Astrocyte of the spinal cord (primary cell): Measurements from ENCODE around the gene CLIP2.
A peak's percentile ranks its signal among the peaks of the same experiment; 100 is the strongest.
"Not testable (repeated sequence)": the region's sequence is repeated elsewhere in the genome, so short reads cannot be mapped to it uniquely, and the experiment has no call there.

Experiments
- DNase-seq: peaks from one replicate; pipeline ENCODE4 v3.0.0; 2011; ENCODE audit warnings: low read depth, low spot score
- H3K4me3 ChIP-seq: 2 replicates; pipeline ENCODE4 v1.5.1; 2011; ENCODE audit warnings: low read depth, mild to moderate bottlenecking, low read length, moderate library complexity
- in situ Hi-C: cut with HindIII; loops from 2 replicates; pipeline ENCODE4 v1.10.0; 2017; ENCODE audit warnings: low sequenced_read_pairs
- TF ChIP-seq, protein P1 (sequence below): IDR thresholded peaks from 2 replicates; pipeline ENCODE4 v1.5.1; 2012; ENCODE audit warnings: low read depth, mild to moderate bottlenecking, low read length, inconsistent platforms

Gene CLIP2

DNA sequence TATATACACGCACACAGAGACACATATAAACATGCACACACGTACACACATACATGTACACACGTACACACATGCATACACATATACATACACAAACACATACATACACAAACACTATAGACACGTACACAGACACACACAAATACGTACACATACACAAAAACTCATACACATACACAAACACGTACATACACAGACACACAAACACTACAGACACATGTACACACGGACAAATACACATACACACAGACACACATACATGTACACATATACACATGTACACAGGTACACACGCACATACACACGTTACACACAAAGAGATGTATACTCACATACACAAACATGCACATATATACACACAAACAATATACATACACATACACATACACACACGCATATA, 129.3 kb downstream of the CLIP2 start:
- in situ Hi-C loops, result no loop called here
- TF ChIP-seq, protein P1, sequence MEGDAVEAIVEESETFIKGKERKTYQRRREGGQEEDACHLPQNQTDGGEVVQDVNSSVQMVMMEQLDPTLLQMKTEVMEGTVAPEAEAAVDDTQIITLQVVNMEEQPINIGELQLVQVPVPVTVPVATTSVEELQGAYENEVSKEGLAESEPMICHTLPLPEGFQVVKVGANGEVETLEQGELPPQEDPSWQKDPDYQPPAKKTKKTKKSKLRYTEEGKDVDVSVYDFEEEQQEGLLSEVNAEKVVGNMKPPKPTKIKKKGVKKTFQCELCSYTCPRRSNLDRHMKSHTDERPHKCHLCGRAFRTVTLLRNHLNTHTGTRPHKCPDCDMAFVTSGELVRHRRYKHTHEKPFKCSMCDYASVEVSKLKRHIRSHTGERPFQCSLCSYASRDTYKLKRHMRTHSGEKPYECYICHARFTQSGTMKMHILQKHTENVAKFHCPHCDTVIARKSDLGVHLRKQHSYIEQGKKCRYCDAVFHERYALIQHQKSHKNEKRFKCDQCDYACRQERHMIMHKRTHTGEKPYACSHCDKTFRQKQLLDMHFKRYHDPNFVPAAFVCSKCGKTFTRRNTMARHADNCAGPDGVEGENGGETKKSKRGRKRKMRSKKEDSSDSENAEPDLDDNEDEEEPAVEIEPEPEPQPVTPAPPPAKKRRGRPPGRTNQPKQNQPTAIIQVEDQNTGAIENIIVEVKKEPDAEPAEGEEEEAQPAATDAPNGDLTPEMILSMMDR, result no peak
- H3K4me3 ChIP-seq, result no peak overlapping the region
- DNase-seq, result no peak

DNA sequence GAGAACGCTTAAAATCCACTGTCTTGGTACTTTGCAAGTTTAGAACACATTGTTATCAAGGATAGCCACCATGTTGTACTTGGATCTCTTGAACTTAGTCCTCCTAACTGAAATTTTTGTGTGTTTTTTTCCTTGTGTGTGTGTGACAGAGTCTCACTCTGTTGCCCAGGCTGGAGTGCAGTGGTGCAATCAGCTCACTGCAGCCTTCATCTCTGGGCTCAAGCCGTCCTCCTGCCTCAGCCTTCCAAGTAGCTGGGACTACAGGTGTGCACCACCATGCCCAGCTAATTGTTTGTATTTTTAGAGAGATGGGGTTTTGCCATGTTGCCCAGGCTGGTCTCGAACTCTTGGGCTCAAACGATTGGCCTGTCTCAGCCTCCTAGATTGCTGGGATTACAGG, 130.0 kb downstream of the CLIP2 start:
- H3K4me3 ChIP-seq, in situ Hi-C loops, DNase-seq: not testable (repeated sequence)

DNA sequence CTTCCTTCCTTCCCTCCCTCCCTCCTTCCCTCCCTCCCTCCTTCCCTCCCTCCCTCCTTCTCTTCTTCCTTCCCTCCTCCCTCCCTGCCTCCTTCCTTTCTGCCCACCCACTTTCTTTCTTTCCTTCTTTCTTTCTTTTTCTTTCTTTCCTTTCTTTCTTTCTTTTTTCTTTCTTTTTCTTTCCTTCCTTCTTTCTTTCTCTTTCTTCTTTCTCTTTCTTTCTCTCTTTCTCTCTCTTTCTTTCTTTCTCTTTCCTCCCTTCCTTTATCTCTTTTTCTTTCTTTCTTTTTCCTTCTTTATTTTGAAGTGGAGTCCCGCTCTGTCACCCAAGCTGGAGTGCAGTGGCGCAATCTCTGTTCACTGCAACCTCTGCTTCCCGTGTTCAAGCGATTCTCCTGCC, 130.8 kb downstream of the CLIP2 start:
- TF ChIP-seq, protein P1, result no peak
- no peak overlapping the region for H3K4me3 ChIP-seq
- in situ Hi-C loops, result no loop called here
- no peak for DNase-seq

DNA sequence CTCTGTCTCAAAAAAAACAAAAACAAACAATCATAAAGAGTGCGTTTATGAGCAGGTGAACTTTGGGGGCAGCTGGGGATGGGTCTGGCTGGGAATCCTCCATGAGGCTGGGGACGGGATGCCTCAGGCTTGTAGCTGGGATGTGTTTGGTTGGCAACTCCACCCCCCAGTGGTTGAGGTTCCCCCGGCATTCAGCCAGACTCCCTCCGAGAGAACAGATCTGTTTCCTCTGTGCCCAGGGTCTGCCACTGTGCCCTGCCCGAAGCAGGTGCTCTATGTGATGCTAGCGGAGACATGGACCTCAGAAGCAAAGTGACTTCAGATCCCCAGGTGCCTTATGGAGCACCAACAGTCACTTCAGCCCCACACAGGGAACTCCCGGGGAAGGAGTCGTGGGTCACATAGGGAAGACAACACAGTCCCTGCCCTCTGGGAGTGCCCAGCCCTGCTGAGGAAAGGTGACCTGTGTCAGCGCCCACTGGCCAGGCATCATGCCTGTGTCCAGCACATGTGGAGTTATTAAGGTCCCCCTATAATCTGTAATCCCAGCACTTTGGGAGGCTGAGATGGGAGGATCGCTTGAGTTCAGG, 135.2 kb downstream of the CLIP2 start:
- TF ChIP-seq, protein P1, result no peak
- H3K4me3 ChIP-seq, result no peak overlapping the region
- in situ Hi-C loops, result no loop called here
- DNase-seq, result no peak

DNA sequence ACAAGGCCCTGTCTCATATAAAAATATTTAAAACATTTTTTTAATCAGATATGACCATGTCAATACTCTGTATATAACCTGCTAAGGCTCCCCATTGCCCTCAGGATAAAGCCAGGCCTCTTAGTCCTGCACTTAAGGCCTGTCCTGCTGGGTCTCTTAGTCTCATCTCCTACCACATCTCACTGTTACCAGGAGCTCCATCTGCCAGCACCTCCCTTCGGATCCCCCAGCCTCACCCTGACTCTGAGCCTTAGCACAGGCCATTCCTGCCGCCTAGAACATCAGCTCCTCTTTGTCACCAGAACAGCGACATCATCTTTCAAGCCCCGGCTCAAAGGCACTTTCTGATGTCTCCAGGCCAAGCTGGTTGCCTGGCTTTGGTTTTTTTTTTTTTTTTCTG, 138.8 kb downstream of the CLIP2 start:
- in situ Hi-C loops, result no loop called here
- no peak overlapping the region for H3K4me3 ChIP-seq
- no peak for DNase-seq
- TF ChIP-seq, protein P1, result no peak

DNA sequence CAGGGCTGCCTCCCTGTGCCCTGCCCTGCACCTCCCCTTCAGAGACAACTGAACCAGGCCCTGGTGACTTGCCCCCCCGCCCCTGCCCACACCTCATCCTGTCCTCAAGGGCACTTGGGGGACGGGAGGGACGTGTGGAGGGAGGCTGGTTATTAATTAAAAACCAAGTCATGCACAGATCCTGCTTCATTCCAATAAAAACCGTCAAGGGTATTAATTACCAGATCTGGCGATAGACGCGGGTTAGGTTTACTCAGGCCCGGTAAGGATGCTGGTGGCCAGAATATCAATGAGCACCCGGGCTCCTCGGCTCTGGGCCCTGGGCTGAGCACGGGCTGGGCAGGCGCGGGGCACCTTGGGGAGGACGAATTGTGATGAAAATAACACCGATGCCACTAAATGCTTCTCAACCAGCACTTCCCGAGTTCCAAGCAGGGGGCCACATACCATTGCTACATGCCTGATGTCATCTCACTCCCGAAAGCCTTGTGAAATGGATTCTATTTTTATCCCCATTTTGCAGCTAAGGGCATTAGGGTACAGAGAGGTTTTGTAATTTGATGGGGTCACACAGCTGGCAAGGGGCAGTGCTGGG, 140.0 kb downstream of the CLIP2 start:
- in situ Hi-C loops, result no loop called here
- peak; percentile 73 for DNase-seq
- TF ChIP-seq, protein P1, result no peak
- no peak overlapping the region for H3K4me3 ChIP-seq

DNA sequence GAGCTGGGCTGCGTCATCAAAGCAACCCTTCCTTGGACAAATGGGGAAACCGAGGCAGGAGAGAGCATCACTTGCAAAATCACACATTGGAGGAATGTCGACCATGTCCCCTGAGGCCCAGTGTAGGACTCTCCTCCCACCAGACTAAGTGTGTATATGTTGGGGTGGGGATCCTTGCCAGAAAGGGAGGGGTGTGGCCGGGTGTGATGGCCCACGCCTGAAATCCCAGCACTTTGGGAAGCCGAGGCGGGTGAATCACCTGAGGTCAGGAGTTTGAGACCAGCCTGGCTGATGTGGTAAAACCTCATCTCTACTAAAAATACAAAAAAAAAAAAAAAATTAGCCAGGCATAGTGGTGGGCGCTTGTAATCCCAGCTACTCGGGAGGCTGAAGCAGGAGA, 141.2 kb downstream of the CLIP2 start:
- in situ Hi-C loops, H3K4me3 ChIP-seq: not testable (repeated sequence)

More for the DNA sequence above, 141.2 kb downstream of the CLIP2 start:
- DNase-seq, result not testable (repeated sequence)
